Liver (tissue), 9 donors: ENCODE results near the gene LPP. TPM values are rescaled to one million over a fixed set of nuclear protein-coding genes. Genes with fewer than 3 reads are reported as not detected.

Source experiments
- DNase-seq: peaks from one replicate; pipeline ENCODE4 v3.0.0-alpha.2; 2017; ENCODE audit warnings: low spot score
- H3K27ac ChIP-seq, 2 donors: one replicate each; pipeline ENCODE4 v1.7.0; 2013; ENCODE audit warnings: inconsistent platforms in 2 of 2, low read length in 2 of 2, control low read depth in 1 of 2, low read depth in 1 of 2, mild to moderate bottlenecking in 1 of 2
- H3K27me3 ChIP-seq, 4 donors: one replicate each; pipeline versions ENCODE4 v1.6.1 to v1.7.0; 2013; ENCODE audit warnings: low read length in 3 of 4, inconsistent platforms in 1 of 4, mild to moderate bottlenecking in 1 of 4, moderate library complexity in 1 of 4; ENCODE audit not compliant: control insufficient read depth in 4 of 4, insufficient read depth in 4 of 4
- H3K36me3 ChIP-seq, 4 donors: one replicate each; pipeline versions ENCODE4 v1.6.1 to v1.7.0; 2013; ENCODE audit warnings: low read length in 3 of 4, mild to moderate bottlenecking in 3 of 4, low read depth in 1 of 4, moderate library complexity in 1 of 4; ENCODE audit not compliant: control insufficient read depth in 4 of 4, insufficient read depth in 3 of 4
- H3K4me1 ChIP-seq, 4 donors: one replicate each; pipeline versions ENCODE4 v1.6.1 to v1.7.0; 2013; ENCODE audit warnings: low read length in 3 of 4, mild to moderate bottlenecking in 3 of 4, moderate library complexity in 1 of 4; ENCODE audit not compliant: control insufficient read depth in 4 of 4, insufficient read depth in 4 of 4
- H3K4me3 ChIP-seq, 3 donors: one replicate each; pipeline versions ENCODE4 v1.6.1 to v1.7.0; 2013; ENCODE audit warnings: low read length in 3 of 3, control low read depth in 1 of 3, low read depth in 1 of 3, mild to moderate bottlenecking in 1 of 3
- H3K9ac ChIP-seq, 2 donors: one replicate each; pipeline ENCODE4 v1.7.0; 2013; ENCODE audit warnings: low read length in 2 of 2, mild to moderate bottlenecking in 2 of 2, moderate library complexity in 2 of 2, control low read depth in 1 of 2, low read depth in 1 of 2
- H3K9me3 ChIP-seq, 4 donors: one replicate each; pipeline versions ENCODE4 v1.6.1 to v1.7.0; 2013; ENCODE audit warnings: low read length in 3 of 4; ENCODE audit not compliant: control insufficient read depth in 4 of 4
- ATF3 ChIP-seq: IDR thresholded peaks from 2 replicates; pipeline ENCODE4 v1.6.1; 2016; ENCODE audit warnings: antibody characterized with exemption
- CTCF ChIP-seq: fragments of 150-350 bp; IDR thresholded peaks from 2 replicates; pipeline ENCODE4 v1.5.1; 2017; ENCODE audit warnings: improper control_type of control experiment, low read depth, low read length; ENCODE audit not compliant: missing input control
- EGR1 ChIP-seq, 2 donors: IDR thresholded peaks; 2 replicates each; pipeline ENCODE4 v1.6.1; 2016 to 2018; ENCODE audit warnings: antibody characterized with exemption in 2 of 2, low read depth in 2 of 2
- FOXA2 ChIP-seq: IDR thresholded peaks from 2 replicates; pipeline ENCODE4 v1.6.1; 2016; ENCODE audit warnings: antibody characterized with exemption
- HNF4A ChIP-seq, 2 donors: conservative IDR thresholded peaks; 2 replicates each; pipeline ENCODE4 v1.6.1; 2016; ENCODE audit warnings: antibody characterized with exemption in 2 of 2, mild to moderate bottlenecking in 2 of 2
- JUND ChIP-seq, 2 donors: IDR thresholded peaks; 2 replicates each; pipeline ENCODE4 v1.6.1; 2016; ENCODE audit warnings: antibody characterized with exemption in 2 of 2
- NR2F2 ChIP-seq: IDR thresholded peaks from 2 replicates; pipeline ENCODE4 v1.6.1; 2016; ENCODE audit warnings: antibody characterized with exemption
- RAD21 ChIP-seq, 2 donors: IDR thresholded peaks; 2 replicates each; pipeline ENCODE4 v1.6.1; 2016; ENCODE audit warnings: antibody characterized with exemption in 2 of 2, mild to moderate bottlenecking in 2 of 2
- RXRA ChIP-seq, 2 donors: IDR thresholded peaks; 2 replicates each; pipeline ENCODE4 v1.6.1; 2017 to 2018; ENCODE audit warnings: antibody characterized with exemption in 2 of 2, mild to moderate bottlenecking in 1 of 2
- SP1 ChIP-seq: IDR thresholded peaks from 2 replicates; pipeline ENCODE4 v1.6.1; 2018; ENCODE audit warnings: antibody characterized with exemption, mild to moderate bottlenecking
- TAF1 ChIP-seq: conservative IDR thresholded peaks from 2 replicates; pipeline ENCODE4 v1.6.1; 2016; ENCODE audit warnings: antibody characterized with exemption, mild to moderate bottlenecking
- YY1 ChIP-seq: IDR thresholded peaks from 2 replicates; pipeline ENCODE4 v1.6.1; 2016; ENCODE audit warnings: antibody characterized with exemption, mild to moderate bottlenecking
- WGBS: extraction: QIAGEN DNeasy Blood & Tissue Kit; methylation state at CpG from one replicate; pipeline ENCODE4 v1.1.7; 2013; 5-methylcytosine and 5-hydroxymethylcytosine counted together
- polyA plus RNA-seq, 2 donors: library from polyadenylated mRNA; stranded (reverse) in 1 of 2; unstranded in 1 of 2; fragments of 200-250 nt in 1 of 2; fragments of >200 nt in 1 of 2; fragmentation: Nextera tagmentation in 1 of 2; extraction: Ambion mirVana in 1 of 2; gene quantifications; one replicate each; pipeline versions ENCODE4 v1.2.1 to v1.2.3, GENCODE V29; 2013 to 2015
- total RNA-seq, 2 donors: library from RNA; depleted of rRNA; stranded (reverse); fragments of >200 nt; gene quantifications; one replicate each; pipeline ENCODE4 v1.2.3, GENCODE V29; 2014
- donor health status: healthy.
- donor health status: healthy.
- donor health status: healthy.
- donor health status: healthy.
- donor health status: healthy.

The LPP gene
- total and polyA plus RNA-seq, 4 donors = 3.3 to 53.7 (median 28.2) TPM

- WGBS = 96% methylated on average over 4 of the region's 4 CpGs
- Histone ChIP-seq H3K4me3 (no peak overlapping the region), H3K27ac (no peak overlapping the region), H3K4me1 (peaks cover 0 to 7% (median 4%) of the 10 kb centered on the region in 4 donors), H3K27me3 (no peaks in the 10 kb centered on the region), H3K36me3 (no peaks in the 10 kb centered on the region), H3K9ac (no peak overlapping the region), H3K9me3 (no peaks in the 10 kb centered on the region)
- DNase-seq = no peak
- TF ChIP-seq EGR1 (IDR thresholded peaks at IDR 0.05; ENCODE audit: low read depth in 2 of 2) = no peak
- no peak for TF ChIP-seq CTCF
- no peak for TF ChIP-seq ATF3
- no peak for TF ChIP-seq TAF1
- TF ChIP-seq SP1 = no peak
- no peak for TF ChIP-seq NR2F2
Observed at GRCh38 chr3:188926111-188926510, 772.2 kb downstream of the LPP start.

GRCh38 chr3:188926741-188927511, 773.0 kb downstream of the LPP start:
- TF ChIP-seq NR2F2 = no peak
- no peak overlapping the region for H3K27ac ChIP-seq
- H3K27me3 ChIP-seq = no peaks in the 10 kb centered on the region
- WGBS = 93% methylated on average over 9 of the region's 9 CpGs
- no peak overlapping the region for H3K9ac ChIP-seq
- no peak overlapping the region for H3K4me3 ChIP-seq
- no peaks in the 10 kb centered on the region for H3K9me3 ChIP-seq
- peaks cover 0 to 10% (median 9%) of the 10 kb centered on the region in 4 donors for H3K4me1 ChIP-seq
- no peak for DNase-seq
- no peaks in the 10 kb centered on the region for H3K36me3 ChIP-seq

GRCh38 chr3:188927971-188928370, 774.0 kb downstream of the LPP start:
- TF ChIP-seq FOXA2 = no peak
- no peak for TF ChIP-seq EGR1 (IDR thresholded peaks at IDR 0.05; ENCODE audit: low read depth in 2 of 2)
- TF ChIP-seq JUND (IDR thresholded peaks at IDR 0.05) = no peak
- no peak for TF ChIP-seq ATF3
- no peak for TF ChIP-seq NR2F2
- no peak for TF ChIP-seq YY1
- peak in 1 of 2 donors; percentile 30 for TF ChIP-seq HNF4A (conservative IDR thresholded peaks at IDR 0.05)
- H3K27me3 ChIP-seq = no peaks in the 10 kb centered on the region
- H3K36me3 ChIP-seq = no peaks in the 10 kb centered on the region
- H3K9ac ChIP-seq = no peak overlapping the region
- H3K4me1 ChIP-seq = peaks cover 0 to 10% (median 9%) of the 10 kb centered on the region in 4 donors
- no peaks in the 10 kb centered on the region for H3K9me3 ChIP-seq
- no peak overlapping the region for H3K4me3 ChIP-seq
- H3K27ac ChIP-seq = no peak overlapping the region
- no peak for DNase-seq

- peak in 1 of 2 donors; percentile 13 for TF ChIP-seq RXRA (IDR thresholded peaks at IDR 0.05)
- TF ChIP-seq CTCF = peak; percentile 41
- no peak for TF ChIP-seq EGR1 (IDR thresholded peaks at IDR 0.05; ENCODE audit: low read depth in 2 of 2)
- TF ChIP-seq TAF1 = no peak
- TF ChIP-seq JUND (IDR thresholded peaks at IDR 0.05) = no peak
- TF ChIP-seq RAD21 (IDR thresholded peaks at IDR 0.05) = peak; percentile 85 to 87
- Histone ChIP-seq H3K4me3 (no peak overlapping the region), H3K27ac (no peak overlapping the region), H3K4me1 (peaks cover 0 to 12% (median 9%) of the 10 kb centered on the region in 4 donors), H3K27me3 (no peaks in the 10 kb centered on the region), H3K9me3 (no peaks in the 10 kb centered on the region), H3K9ac (no peak overlapping the region), H3K36me3 (no peaks in the 10 kb centered on the region)
- WGBS = 33% methylated on average over 2 of the region's 2 CpGs
- no peak for DNase-seq
Observed at GRCh38 chr3:188929137-188929536, 775.2 kb downstream of the LPP start.
